Mucosa of descending colon (tissue), 3 donors: Measurements from ENCODE around the gene SETD2. TPM values are rescaled to one million over a fixed set of nuclear protein-coding genes. Genes with fewer than 3 reads are reported as not detected.

ENCODE experiments used
- ATAC-seq: fragments of 200-7000 bp; cut with Tn5 transposase; one replicate; pipeline ENCODE4 v1.9.1; 2020; ENCODE audit warnings: mild to moderate bottlenecking, moderate library complexity
- DNase-seq, 3 donors: peaks; one replicate each; pipeline ENCODE4 v3.0.0-alpha.2; 2020
- H3K36me3 ChIP-seq: fragments of 200-600 bp; one replicate; pipeline ENCODE4 v1.8.0; 2021; ENCODE audit warnings: low read depth, mild to moderate bottlenecking
- H3K4me1 ChIP-seq: fragments of 200-600 bp; one replicate; pipeline ENCODE4 v1.8.0; 2021; ENCODE audit warnings: low read depth, mild to moderate bottlenecking
- H3K4me3 ChIP-seq: fragments of 200-600 bp; one replicate; pipeline ENCODE4 v1.8.0; 2021; ENCODE audit warnings: mild to moderate bottlenecking
- H3K9me3 ChIP-seq: fragments of 200-600 bp; one replicate; pipeline ENCODE4 v1.8.0; 2021; ENCODE audit warnings: mild to moderate bottlenecking
- CTCF ChIP-seq: fragments of 200-600 bp; IDR thresholded peaks from one replicate; pipeline ENCODE4 v1.8.0; 2022; ENCODE audit warnings: antibody characterized with exemption, mild to moderate bottlenecking
- intact Hi-C, 2 donors: fragments of 100-400 bp; cut with DNase I in 1 of 2; cut with micrococcal nuclease in 1 of 2; formaldehyde crosslinking; loops; one replicate each; pipeline versions ENCODE4 v1.11.0 to v1.11.1; 2022; cut with DNase I, micrococcal nuclease
- total RNA-seq, 3 donors: library from RNA; stranded (reverse); fragmentation: NEBNext Ultra II Directional in 2 of 3; extraction: Animal tissue kit (Norgen Biotek cat#: 25700) in 2 of 3; gene quantifications; one replicate each; pipeline versions ENCODE4 v1.2.1 to v1.2.4, GENCODE V29; 2021 to 2023
- donor health status: DM: no; HTN: no; CAD: no; lungs with moderate emphysema.
- donor health status: DM: no; HTN: no; CAD: no.
- donor health status: DM: no; HTN: yes; CAD: no.

SETD2 gene
- total RNA-seq, 3 donors from 2014 or later: 41.5 to 71.1 (median 50.4) TPM

GRCh38 chr3:46971151-46971550, 192.8 kb downstream of the SETD2 start:
- Histone ChIP-seq H3K36me3 (no peaks in the 10 kb centered on the region), H3K4me3 (no peak overlapping the region), H3K9me3 (no peaks in the 10 kb centered on the region), H3K4me1 (peaks cover 45% of the 10 kb centered on the region)
- ATAC-seq: no peak
- TF ChIP-seq CTCF: no peak
- DNase-seq: no peak
- intact Hi-C loops: no loop called here

DNA sequence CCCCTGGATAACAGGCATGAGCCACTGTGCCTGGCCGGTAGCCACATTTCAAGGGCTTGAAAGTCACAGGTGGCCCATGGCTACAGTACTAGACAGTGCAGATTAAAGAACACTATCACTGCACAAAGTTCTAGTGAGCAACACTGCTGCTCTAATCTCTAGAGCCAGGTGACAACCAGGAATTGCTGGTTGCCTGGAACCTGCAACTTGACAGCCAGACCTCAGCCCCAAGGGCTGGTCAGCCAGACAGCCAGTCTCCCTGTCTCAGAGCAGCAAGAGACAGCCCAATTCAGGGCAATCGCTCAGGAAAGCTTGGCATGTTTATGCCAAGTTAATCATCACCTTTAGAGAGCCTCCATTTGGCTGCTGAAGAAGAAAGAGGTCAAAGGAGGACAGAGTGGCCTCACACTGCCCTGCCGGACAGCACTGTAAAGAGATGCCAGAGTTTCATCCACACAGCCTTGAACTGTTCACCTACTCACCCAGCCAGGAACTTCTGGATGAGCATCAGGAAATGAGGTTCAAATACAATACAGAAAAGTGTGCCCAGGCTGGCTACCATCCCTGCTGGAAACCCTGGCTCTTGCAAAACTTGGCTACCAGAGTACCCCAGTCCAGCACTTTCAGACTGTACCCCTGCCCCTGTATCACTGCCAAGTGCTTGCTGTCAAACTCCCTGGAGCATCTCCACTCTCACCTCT, 193.4 kb downstream of the SETD2 start:
- no peak overlapping the region for H3K4me3 ChIP-seq
- DNase-seq (peak in 1 of 3 donors; percentile 31), ATAC-seq (peak; percentile 68)
- intact Hi-C loops: no loop called here
- TF ChIP-seq CTCF: no peak
- no peaks in the 10 kb centered on the region for H3K36me3 ChIP-seq
- peaks cover 46% of the 10 kb centered on the region for H3K4me1 ChIP-seq
- no peaks in the 10 kb centered on the region for H3K9me3 ChIP-seq

GRCh38 chr3:46968783-46969428, 195.0 kb downstream of the SETD2 start:
- Histone ChIP-seq H3K36me3 (no peaks in the 10 kb centered on the region), H3K4me1 (peaks cover 37% of the 10 kb centered on the region), H3K4me3 (no peak overlapping the region), H3K9me3 (no peaks in the 10 kb centered on the region)
- no peak for TF ChIP-seq CTCF
- intact Hi-C loops: no loop called here
- ATAC-seq (peak; percentile 35), DNase-seq (peak in 1 of 3 donors; percentile 19)

DNA sequence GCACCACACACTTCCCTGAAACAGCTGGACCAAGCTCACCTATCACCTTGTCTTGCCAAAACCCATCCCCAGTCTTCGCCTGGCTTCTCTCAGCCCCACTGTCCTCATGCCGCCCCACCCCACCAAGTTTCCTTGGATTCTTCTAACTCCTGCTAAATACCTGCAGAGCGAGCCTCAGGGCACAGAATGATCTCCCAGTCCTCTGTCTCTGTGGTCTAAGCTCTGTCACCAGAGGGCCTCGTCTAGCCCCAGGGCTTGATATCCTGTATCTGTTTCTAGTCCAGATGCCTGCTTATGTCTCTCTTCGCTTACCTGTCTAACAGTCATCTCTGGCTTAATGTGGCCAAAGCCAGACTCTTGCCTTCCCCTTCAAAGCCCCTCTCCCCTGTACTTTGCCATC, 197.1 kb downstream of the SETD2 start:
- Histone ChIP-seq H3K9me3 (no peaks in the 10 kb centered on the region), H3K4me1 (peaks cover 36% of the 10 kb centered on the region), H3K36me3 (no peaks in the 10 kb centered on the region), H3K4me3 (no peak overlapping the region)
- intact Hi-C loops: no loop called here
- no peak for TF ChIP-seq CTCF
- DNase-seq: peak in 1 of 3 donors; percentile 8
- peak; percentile 27 for ATAC-seq

Other genes with a start within 250 kb of the SETD2 start
- gene CCDC12, start 187.4 kb downstream of the SETD2 start, total RNA-seq: 10 to 100 TPM; 40.7 to 59.2 (median 45.0) TPM
- 10 to 100 TPM; 49.2 to 94.0 (median 53.7) TPM for gene NBEAL2, start 184.4 kb downstream of the SETD2 start, total RNA-seq
- gene KIF9, start 118.7 kb upstream of the SETD2 start, total RNA-seq: 1 to 10 TPM; 5.8 to 9.5 (median 6.1) TPM
- gene KLHL18, start 118.8 kb upstream of the SETD2 start, total RNA-seq: 10 to 100 TPM; 17.0 to 28.7 (median 21.5) TPM
- 10 to 100 TPM; 36.7 to 48.2 (median 43.6) TPM for gene PTPN23, start 216.9 kb upstream of the SETD2 start, total RNA-seq